HG03558 (cell line): ENCODE measurements around the gene CNNM2.

Experiments
- ATAC-seq: cut with Tn5 transposase; IDR thresholded peaks from one replicate; pipeline ENCODE4 v1.9.1; 2021; ENCODE audit warnings: moderate number of reproducible peaks; ENCODE audit not compliant: unreplicated experiment; ENCODE audit errors: extremely low read depth

CNNM2 gene

GRCh38 chr10:103021150-103021899 is 103.2 kb downstream of the CNNM2 start:
- ATAC-seq = no peak

GRCh38 chr10:103021900-103022293 is 103.8 kb downstream of the CNNM2 start:
- no peak for ATAC-seq

GRCh38 chr10:103025696-103026095 is 107.6 kb downstream of the CNNM2 start:
- ATAC-seq = no peak

GRCh38 chr10:103038570-103038969 is 120.5 kb downstream of the CNNM2 start:
- no peak for ATAC-seq

DNA sequence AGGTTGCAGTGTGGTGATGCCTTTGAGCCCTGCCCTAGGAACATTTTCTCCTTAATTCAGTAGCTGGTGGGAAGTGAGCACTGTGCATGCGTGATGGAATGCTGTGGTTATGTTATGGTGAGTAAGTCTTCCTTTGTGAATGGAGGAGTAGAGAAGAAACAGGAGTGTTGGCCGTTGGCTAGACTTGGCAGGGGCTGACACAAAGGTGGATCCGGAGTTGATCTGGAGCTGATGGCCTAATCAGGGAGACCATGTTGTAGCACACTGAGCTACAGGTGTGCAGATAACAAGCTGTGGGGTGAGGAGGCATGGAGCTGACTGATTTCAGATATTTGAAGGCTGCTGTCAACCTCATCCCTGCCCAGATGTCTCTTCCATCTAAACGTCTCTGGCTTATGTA is 122.3 kb downstream of the CNNM2 start:
- no peak for ATAC-seq

DNA sequence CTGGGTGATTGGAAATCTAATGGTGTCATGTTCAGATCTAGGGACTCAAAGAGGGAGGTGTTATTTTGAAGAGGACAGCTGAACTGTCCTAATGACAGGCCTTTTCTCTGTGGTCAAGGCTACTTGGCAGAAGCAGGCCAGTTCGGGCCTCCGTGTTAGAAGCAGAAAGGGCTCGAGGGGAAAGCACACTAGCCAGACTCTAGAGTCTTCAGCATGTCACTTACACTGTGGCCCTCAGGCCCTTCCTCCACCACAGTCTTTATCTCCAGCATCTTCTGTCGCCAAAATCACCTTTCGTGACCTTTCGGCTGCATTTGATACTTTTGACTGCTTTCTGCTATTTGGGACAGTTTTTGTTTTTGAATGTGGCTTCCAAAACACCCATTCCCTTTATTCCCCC is 123.3 kb downstream of the CNNM2 start:
- ATAC-seq = no peak

GRCh38 chr10:103042129-103042528 is 124.0 kb downstream of the CNNM2 start:
- no peak for ATAC-seq

DNA sequence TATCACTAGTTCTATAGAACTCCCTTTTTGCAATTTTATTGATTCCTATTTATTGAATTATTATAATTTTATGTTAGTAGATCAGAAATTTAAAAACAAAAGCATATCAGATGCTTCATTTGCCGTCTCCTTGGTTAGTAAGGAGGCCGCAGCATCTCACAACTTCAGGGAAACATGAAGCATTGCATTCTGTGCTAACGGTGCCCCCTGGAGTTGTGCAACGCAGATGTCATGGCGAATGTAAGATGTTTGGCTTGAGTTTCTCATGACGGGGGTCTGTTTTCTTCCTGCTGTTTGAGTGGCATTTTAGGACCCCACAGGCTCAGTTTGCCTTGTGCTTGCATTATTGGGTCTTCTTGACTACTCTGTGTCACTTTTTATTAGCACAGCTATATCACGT is 124.8 kb downstream of the CNNM2 start:
- ATAC-seq = no peak

DNA sequence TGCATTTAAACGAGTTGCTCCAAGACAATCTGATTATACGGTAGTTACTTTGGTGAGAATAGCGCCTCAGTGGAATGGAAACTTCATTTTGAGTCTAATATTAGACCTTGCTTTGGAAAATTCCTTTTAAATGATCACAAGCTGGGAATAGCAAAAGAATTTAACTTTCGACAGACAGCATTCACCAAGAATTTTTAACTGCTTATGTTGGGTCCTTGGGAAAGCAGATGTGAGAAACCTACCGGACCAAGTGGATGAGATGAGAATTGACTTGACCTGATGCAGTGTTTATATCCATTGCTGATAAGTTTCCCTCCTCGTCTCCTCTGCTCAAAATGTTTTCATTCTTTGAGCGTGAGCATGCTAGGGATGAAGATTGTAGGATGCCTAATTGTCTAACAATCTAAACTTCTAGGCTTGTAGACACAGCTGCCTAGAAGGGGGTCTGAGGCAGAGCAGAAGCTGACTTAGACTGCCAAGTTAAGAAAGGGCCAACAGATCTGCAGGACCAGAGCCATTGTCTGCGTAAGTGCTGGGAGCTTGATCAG is 126.9 kb downstream of the CNNM2 start:
- ATAC-seq = no peak

GRCh38 chr10:103045961-103046360 is 127.9 kb downstream of the CNNM2 start:
- ATAC-seq = no peak

- ATAC-seq = no peak
These were observed 129.3 kb downstream of the CNNM2 start for GRCh38 chr10:103047381-103047780.

- ATAC-seq = no peak
These were observed 131.1 kb downstream of the CNNM2 start for GRCh38 chr10:103049237-103049636.

DNA sequence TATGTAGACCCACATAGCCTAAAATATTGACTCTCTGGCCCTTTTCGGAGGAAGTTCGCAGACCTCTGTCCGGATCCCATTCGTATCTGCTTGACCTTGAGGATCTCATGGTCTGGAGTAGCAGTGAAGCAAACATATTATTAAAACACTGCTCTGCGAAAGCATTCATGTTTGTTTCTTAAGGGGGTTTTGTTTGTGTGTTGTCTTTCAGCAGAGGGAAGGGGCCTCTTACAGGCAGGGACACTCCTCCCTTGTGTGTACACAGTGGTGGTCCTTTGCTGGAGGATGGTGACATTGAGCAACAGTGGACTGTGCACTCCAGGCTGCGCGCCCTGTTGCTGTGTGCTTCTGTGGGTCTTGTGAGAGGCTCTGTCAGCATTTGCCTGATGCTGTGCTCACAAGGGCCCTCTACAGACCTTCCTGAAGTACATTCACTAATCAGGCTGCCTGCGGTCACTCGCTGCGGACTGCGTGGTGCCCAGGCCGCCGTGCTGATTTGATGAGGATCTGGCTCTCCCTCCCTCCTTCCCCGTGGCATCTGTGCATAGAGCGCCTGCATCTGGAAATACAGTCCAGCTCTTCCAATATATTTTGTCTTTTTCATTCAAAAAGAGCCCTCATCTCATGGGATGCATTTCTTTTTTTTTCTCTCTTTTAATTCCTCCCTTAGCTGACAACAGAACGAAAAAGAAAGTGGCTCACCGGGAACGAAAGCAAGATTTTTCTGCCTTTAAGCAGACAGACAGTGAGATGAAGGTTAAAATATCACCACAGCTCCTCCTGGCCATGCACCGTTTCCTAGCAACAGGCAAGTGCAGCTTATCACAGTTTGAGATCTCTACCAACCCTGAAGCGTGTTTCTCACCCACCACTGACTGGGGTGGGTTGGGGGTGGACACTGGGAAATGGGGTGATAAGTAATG is 135.8 kb downstream of the CNNM2 start:
- peak; percentile 70 for ATAC-seq

DNA sequence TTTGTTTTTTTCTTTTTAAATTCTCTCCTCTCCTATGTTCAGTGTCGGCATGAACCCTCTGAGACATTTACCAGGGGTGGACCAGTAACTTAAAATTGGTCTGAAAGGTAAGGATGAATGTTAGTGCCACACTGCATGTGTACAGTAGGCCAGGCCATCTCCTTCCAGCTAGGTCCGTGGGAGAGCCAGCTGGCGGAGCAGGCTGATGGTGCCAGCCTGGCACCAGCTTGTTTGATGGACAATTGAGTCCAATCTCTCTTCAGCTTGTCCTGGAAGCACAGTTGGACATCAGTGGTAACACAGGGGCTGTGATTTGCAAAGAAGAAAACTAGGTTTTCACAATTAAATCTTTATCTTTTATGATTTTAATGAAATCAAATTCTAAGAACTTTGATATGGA is 136.5 kb downstream of the CNNM2 start:
- no peak for ATAC-seq

- ATAC-seq = no peak
These were observed 137.0 kb downstream of the CNNM2 start for GRCh38 chr10:103055105-103055504.

- ATAC-seq = no peak
These were observed 139.9 kb downstream of the CNNM2 start for GRCh38 chr10:103058034-103058433.

DNA sequence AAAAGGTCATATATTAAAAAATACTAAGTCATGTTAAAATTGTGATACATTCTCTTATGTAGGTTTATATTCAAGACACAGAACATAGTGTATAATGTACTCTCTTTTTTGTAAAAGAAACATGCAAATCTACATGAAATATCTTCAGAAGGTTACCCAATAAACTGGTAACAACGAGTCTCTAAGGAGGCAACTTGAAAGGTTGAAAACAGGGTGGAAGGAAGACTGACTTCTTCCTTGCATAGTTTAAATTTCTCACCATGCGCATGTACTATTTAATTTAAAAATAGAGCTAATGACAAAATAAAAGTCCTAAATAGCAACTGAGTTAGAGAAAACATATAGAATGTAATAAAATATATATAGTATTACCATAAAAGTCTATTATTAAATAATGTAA is 142.5 kb downstream of the CNNM2 start:
- no peak for ATAC-seq

GRCh38 chr10:103062854-103063590 is 144.9 kb downstream of the CNNM2 start:
- ATAC-seq = no peak

GRCh38 chr10:103064956-103065355 is 146.9 kb downstream of the CNNM2 start:
- ATAC-seq = no peak
